GM08714 (cell line): ENCODE results near the gene CCDC170.

Experiments
- H3K4me3 ChIP-seq: fragments of 200-500 bp; sonication (Bioruptor generic); 2 replicates; pipeline ENCODE4 v1.5.1; 2014; ENCODE audit warnings: mild to moderate bottlenecking, low read length, inconsistent platforms
- ZNF274 ChIP-seq: IDR thresholded peaks from 2 replicates; pipeline ENCODE4 v1.6.1; 2012; ENCODE audit warnings: mild to moderate bottlenecking, low read depth, low read length

The CCDC170 gene

DNA sequence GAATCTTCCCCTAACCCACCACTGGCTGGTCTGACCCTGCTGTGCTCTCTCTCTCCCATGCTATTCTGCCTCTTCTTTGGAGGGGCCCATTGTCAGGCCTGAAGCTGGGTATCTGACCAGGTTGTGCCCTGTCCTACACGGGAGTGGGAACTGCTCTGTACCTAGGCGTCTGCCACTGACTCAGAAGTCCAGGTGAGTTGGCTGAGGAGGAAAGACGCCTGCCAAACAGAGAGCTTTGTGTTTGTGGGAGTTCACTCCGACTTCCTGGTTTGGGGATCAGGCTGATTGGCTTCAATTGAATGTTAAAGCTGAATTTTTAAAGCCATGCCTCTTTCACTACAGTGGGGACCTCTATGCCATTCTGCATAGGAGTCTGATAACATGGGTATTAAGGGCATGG is 136.0 kb downstream of the CCDC170 start:
- no peak for TF ChIP-seq ZNF274
- no peak overlapping the region for H3K4me3 ChIP-seq

DNA sequence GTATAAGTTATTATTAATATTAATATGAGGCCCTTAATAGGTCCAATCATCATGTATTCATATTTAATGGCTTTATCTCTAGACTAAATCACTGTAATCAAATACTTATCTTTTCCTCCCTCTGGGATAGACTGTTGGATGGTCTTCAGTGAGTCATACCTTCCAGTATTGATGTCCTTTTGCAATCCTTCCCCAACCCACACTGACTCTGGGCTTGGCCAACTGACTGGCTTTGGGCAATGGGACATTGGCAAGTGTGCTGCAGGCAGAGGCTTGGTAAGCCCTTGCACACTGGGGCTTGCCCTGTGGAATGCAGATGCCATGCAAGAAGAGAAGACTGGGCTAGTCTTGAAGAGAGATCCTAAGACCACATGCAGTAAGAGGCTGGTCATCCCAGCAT is 136.6 kb downstream of the CCDC170 start:
- TF ChIP-seq ZNF274 = no peak

DNA sequence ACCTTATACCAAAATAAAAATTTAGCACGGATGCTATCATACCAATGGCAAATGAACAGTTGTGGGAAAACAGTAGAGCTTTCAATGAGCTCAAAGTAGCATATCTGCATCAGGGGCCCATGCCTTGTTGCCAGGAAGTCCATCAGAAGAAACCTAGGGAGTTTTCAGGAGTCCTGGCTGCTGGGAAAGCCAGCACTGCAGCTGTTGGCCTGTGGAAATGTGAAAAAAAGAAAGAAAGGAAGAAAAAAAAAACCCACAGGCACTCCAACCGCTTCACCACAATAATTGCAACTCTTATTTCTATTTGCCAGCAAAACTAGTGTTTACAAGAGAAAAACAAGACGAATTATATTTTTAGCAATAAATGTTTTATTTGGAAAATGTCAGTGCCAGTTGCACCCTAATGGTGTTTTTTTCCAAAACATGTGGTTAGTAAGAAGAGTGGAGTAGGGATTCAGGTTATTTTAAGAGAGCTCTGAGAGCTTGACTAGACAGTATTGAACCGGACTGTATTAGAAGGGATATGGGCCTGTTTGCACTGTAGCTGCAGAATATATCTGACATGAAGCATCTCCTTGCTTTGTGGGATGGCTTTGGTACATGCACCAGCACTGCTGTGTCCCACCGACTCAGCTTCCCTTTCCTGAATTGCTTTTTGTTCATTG is 137.3 kb downstream of the CCDC170 start:
- H3K4me3 ChIP-seq = no peak overlapping the region
- TF ChIP-seq ZNF274 = no peak

More for the DNA sequence above, 136.6 kb downstream of the CCDC170 start:
- H3K4me3 ChIP-seq = no peak overlapping the region

DNA sequence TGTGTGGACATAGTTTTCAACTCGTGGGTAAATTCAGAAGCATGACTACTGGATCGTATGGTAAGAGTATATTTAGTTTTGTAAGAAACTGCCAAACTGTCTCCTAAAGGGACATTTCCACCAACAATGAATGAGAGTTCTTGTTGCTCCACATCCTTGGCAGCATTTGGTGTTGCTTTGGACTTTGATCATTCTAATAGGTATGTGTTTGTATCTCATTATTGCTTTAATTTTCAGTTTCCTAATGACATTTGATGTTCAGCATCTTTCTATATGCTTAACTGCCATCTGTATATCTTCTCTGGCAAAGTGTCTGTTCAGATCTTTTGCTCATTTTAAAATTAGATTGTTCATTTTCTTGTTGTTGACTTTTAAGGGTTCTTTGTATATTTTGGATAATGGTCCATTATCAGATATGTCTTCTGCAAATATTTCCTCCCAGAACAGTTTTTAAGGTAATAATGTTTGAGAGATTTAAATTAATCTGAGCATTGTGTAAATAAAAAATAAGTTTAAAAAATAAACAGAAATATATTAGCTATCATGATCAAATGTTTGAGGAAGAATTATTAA is 138.7 kb downstream of the CCDC170 start:
- TF ChIP-seq ZNF274 = no peak
- no peak overlapping the region for H3K4me3 ChIP-seq

DNA sequence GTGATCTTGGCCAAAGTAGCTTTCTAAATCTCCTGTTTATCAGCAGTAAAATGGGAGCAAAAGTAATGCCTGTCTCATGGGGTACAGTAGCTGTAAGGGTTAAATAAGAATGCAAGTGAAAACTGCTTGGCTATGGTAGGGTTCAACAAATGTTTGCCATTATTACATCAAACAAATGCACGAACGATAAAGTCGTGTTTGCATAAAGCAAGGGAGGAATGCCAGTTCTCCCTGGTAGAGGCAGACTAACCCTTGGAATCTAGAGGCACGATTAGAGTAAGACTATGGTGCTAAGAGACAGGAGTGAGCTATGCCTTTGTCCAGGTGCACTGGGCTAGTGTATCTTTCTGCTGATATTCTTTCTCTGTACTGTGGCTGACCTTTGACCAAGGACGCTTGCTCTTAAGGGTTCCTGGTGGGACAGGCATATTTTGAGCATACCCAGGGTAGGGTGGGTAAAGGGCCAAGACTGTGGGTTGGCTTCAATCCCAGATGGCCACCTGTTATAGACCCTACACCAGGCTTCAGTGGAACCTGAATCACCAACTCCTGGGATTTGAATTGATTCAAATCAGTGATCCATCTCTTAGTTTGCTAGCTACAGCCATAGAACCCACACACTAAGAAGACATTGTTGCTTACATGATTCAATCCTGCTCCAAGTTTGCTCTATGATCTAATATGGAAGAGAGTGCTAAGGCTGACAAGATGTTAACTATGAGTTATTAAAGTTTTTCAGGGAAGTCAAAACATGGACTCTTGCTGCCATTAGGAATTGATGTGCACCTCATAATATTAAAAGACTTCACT is 139.9 kb downstream of the CCDC170 start:
- no peak overlapping the region for H3K4me3 ChIP-seq
- TF ChIP-seq ZNF274 = no peak

DNA sequence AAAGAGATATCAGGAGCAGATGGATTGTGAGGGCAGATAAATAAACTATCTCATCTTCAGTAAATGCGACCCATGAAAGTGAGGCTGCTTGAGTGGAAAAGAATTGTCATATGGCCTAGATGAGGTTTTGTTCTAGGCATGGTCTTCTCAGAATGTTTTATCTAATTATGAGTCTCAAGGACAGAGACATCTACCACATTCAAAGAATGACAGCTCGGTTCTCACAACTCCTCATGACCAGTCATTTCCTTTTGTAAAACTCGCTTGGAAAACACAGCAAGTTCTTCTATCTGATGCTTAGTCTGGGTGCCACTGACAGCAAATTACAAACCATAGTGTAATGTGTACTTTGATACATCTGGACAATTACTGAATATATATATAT is 140.5 kb downstream of the CCDC170 start:
- H3K4me3 ChIP-seq = no peak overlapping the region
- no peak for TF ChIP-seq ZNF274

DNA sequence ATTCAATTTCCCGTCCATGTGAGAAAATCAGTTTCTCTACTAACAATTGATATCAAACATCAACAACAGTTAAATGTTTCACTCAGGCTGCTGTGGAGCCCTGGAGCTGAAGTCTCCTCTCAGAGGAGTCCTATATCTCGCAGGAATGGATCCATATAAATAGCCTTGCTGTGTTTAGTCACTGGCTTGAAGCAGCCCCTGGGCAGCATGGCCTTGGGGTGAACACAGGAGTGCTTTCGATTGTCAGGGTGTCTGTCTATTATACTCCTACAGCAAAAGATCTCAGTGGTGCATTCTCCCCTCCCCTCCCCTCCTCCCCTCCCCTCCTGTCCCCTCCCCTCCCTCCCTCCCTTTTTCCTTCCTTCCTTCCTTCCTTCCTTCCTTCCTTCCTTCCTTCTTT is 141.9 kb downstream of the CCDC170 start:
- no peak overlapping the region for H3K4me3 ChIP-seq

DNA sequence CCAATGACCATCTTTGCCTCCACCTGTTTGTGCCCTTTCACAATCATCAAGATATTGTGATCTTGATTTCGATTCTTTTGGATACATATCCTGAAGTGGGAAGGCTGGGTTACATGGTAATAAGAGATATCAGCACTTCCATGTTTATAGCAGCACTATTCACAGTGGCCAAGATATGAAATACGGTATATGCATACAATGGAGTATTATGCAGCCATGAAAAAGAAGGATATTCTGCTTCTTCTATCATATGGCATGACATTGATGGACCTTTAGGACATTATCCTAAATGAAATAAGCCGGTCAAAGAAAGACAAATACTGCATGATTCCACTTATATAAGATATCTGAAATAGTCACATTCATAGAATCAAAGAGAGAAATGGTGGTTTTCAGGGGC is 144.0 kb downstream of the CCDC170 start:
- TF ChIP-seq ZNF274 = no peak
- no peak overlapping the region for H3K4me3 ChIP-seq

More for the DNA sequence above, 141.9 kb downstream of the CCDC170 start:
- TF ChIP-seq ZNF274 = no peak

DNA sequence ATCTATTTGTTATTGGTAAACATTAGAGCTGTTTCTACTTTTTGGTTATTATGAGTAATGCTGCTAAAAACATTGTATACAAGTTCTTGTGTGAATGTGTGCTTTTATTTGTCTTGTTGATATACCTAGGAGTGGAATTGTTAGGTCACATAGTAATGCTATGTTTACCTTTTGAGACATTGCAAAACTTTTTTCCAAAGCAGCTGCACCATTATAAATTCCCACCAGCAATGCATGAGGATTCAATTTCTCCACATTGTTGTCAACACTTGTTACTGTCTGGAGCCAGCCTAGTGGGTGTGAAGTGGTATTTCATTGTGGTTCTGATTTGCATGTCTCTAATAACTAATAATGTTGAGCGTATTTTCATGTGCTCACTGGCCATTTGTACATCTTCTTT is 145.9 kb downstream of the CCDC170 start:
- no peak overlapping the region for H3K4me3 ChIP-seq
- TF ChIP-seq ZNF274 = no peak

DNA sequence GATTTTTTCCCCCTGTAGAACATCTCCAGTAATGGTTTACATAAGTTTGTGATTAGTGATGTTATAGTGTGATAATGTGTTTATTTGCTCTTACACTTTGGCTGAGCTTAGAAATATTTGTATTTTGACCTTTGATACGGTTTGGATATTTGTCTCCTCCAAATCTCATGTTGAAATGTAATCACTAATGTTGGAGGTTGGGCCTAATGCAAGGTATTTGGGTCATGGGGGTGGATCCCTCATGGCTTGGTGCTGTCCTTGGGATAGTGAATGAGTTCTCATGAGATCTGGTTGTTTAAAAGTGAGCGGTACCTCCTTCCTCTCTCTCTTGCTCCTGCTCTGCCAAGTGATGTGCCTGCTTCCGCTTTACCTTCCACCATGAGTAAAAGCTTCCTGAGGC is 147.2 kb downstream of the CCDC170 start:
- no peak for TF ChIP-seq ZNF274
- H3K4me3 ChIP-seq = no peak overlapping the region

DNA sequence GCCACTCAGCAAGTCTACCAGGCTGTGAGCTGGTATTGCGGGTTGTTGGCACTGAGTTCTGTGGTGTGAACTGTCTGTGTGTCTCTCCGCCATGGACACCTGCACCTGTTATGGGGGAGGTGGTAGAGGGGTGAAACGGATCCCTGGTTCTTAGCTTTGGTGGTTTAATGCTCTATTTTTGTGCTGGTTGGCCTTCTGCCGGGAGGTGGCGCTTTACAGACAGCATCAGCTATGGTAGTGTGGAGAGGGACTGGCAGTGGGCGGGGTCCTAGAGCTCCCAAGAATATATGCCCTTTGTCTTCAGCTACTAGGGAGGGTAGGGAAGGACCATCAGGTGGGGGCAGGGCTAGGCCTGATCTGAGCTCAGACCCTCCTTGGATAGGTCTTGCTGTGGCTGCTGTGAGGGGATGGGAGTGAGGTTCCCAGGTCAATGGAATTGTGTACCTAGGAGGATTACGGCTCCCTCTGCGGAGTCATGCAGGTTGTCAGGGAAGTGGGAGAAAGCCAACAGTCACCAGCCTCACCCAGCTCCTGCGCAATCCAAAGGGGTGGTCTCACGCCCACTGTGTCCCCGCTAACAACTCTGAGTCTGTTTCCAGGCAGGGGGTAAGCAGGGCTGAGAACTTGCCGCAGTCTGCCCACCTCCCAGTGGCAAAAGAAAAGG is 154.3 kb downstream of the CCDC170 start:
- no peak overlapping the region for H3K4me3 ChIP-seq
- TF ChIP-seq ZNF274 = no peak

DNA sequence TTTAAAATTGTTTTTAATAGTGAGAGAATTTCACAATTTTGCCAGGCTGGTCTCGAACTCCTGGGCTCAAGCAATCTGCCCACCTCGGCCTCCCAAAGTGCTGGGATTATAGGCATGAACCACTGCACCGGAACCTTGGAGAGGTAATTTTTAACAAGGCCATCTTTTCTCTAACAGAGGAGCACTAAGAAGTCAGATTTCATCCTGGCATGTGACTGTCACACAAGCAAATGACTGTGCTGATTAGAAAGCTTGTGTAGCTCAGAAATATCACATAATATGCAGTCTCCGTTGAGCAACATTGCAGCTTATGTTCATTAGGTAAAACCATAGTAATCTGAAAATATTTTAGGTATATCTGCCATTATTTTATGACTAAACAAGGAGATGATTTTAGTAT is 156.0 kb downstream of the CCDC170 start:
- H3K4me3 ChIP-seq = no peak overlapping the region

DNA sequence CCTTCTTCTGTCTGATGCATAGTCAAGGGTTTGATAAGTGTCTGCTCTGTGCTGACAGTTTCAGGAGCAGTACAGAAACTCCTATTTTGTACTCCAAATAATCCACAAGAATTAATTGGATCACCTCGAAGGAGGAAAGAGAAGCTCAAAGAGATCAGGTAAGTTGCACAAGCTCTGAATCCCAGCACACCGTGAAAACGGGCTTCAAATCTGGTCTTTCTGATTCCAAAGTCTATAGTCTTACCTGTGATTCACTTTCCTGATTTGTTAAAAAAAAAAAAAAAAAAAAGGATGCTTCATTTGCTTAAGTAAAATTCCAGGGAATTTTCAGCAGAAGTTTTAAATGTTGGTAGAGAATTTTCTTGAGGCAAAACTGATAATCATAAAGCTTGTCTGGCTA is 157.8 kb downstream of the CCDC170 start:
- TF ChIP-seq ZNF274 = no peak
- H3K4me3 ChIP-seq = no peak overlapping the region

More for the DNA sequence above, 156.0 kb downstream of the CCDC170 start:
- TF ChIP-seq ZNF274 = no peak

DNA sequence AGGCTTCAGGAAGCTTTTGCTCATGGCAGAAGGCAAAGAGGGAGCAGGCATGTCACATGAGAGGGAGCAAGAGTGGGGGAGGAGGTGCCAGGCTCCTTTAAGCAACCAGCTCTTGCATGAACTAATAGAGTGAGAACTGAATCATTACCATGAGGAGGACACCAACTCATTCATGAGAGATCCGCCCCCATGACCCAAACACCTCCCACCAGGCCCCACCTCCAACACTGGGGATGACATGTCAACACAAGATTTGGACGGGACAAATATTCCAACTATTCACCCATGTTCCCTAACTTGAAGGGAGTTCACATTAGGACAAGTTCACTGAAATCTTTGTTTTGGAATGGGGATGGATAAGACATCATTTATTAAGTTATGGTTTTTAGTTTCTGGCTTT is 158.5 kb downstream of the CCDC170 start:
- no peak overlapping the region for H3K4me3 ChIP-seq
- TF ChIP-seq ZNF274 = no peak

DNA sequence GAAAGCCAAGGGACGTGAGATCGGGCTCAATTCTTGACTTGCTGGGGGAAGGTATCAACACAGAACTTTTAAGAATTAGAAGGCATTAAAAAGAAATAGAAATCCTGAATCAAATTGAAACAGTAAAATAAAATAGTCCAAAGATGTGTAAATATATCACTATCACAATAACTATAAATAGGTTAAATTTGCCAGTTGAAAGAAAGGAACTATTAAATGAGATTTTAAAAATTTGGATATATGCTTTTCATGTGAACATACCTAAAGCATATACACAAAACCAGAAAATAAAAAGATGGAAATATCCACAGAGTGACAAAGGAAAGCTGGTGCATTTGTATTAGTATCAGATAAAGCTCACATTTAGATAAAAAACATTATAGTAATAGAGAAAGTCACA is 161.3 kb downstream of the CCDC170 start:
- no peak overlapping the region for H3K4me3 ChIP-seq
- TF ChIP-seq ZNF274 = no peak

DNA sequence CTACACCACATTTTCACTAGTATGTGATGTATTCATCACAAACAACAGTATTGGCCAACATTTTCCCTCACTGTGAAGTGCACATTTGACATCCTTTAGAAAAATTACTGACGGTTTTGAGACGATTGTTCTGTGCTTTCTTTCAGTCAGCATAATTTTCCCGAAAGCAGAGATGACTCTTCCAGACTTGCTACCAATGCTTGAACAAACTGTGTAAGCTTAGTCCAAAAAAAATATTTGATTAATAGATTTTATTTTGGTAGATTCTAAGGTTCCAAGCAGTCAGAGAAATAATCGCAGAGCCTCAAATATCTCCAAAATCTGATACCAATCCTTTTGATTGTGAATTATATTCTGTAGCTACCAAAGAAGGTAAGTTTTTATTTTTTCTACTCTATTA is 162.6 kb downstream of the CCDC170 start:
- no peak overlapping the region for H3K4me3 ChIP-seq
- TF ChIP-seq ZNF274 = no peak
